Brain microvascular endothelial cell (primary cell): ENCODE results near the gene PPM1M.

ENCODE experiments used
- DNase-seq: peaks from one replicate; pipeline ENCODE4 v3.0.0-alpha.2; 2020
- H3K27ac ChIP-seq: fragments of 250-450 bp; sonication (Bioruptor Pico); 2 replicates; pipeline ENCODE4 v1.5.1; 2020; ENCODE audit warnings: mild to moderate bottlenecking, moderate library complexity
- H3K27me3 ChIP-seq: fragments of 250-450 bp; sonication (Bioruptor Pico); replicated peaks from 2 replicates; pipeline ENCODE4 v1.5.1; 2020; ENCODE audit warnings: mild to moderate bottlenecking
- H3K36me3 ChIP-seq: fragments of 250-450 bp; sonication (Bioruptor Pico); replicated peaks from 2 replicates; pipeline ENCODE4 v1.5.1; 2020; ENCODE audit warnings: mild to moderate bottlenecking
- H3K4me3 ChIP-seq: 2 replicates; pipeline ENCODE4 v1.5.1; 2011; ENCODE audit warnings: low read depth, mild to moderate bottlenecking, control low read depth, low read length, moderate library complexity
- CTCF ChIP-seq: IDR thresholded peaks from 2 replicates; pipeline ENCODE4 v1.5.1; 2011; ENCODE audit warnings: low read depth, mild to moderate bottlenecking, moderate library complexity, low read length, control low read depth, inconsistent platforms; ENCODE audit errors: missing control alignments
- in situ Hi-C: cut with HindIII; loops from 2 replicates; pipeline ENCODE4 v1.10.0; 2017; ENCODE audit warnings: low sequenced_read_pairs, low pct_ligation_motif_present

PPM1M gene

GRCh38 chr3:52231502-52232278 is 13.9 kb upstream of the PPM1M start:
- Histone ChIP-seq H3K4me3 (no peak overlapping the region), H3K27ac (no peak overlapping the region), H3K36me3 (peaks cover 63% of the 10 kb centered on the region), H3K27me3 (no peaks in the 10 kb centered on the region)
- no peak for DNase-seq
- in situ Hi-C loops = no loop called here
- peak; percentile 91 for TF ChIP-seq CTCF

- H3K4me3 ChIP-seq = no peak overlapping the region
- peaks cover 63% of the 10 kb centered on the region for H3K36me3 ChIP-seq
- in situ Hi-C loops = no loop called here
- TF ChIP-seq CTCF = peak; percentile 18
- H3K27me3 ChIP-seq = no peaks in the 10 kb centered on the region
- DNase-seq = no peak
- no peak overlapping the region for H3K27ac ChIP-seq
These were observed 13.1 kb upstream of the PPM1M start for GRCh38 chr3:52232279-52233107.

- no peak for DNase-seq
- no peak for TF ChIP-seq CTCF
- no peak overlapping the region for H3K4me3 ChIP-seq
- peaks cover 63% of the 10 kb centered on the region for H3K36me3 ChIP-seq
- in situ Hi-C loops = no loop called here
- H3K27me3 ChIP-seq = no peaks in the 10 kb centered on the region
- H3K27ac ChIP-seq = no peak overlapping the region
These were observed 12.4 kb upstream of the PPM1M start for GRCh38 chr3:52233108-52233591.

GRCh38 chr3:52233968-52234367 is 11.6 kb upstream of the PPM1M start:
- Histone ChIP-seq H3K27me3 (no peaks in the 10 kb centered on the region), H3K4me3 (no peak overlapping the region), H3K27ac (no peak overlapping the region), H3K36me3 (peaks cover 59% of the 10 kb centered on the region)
- DNase-seq = no peak
- TF ChIP-seq CTCF = no peak
- in situ Hi-C loops = no loop called here

GRCh38 chr3:52234516-52235447 is 10.8 kb upstream of the PPM1M start:
- no peak for DNase-seq
- TF ChIP-seq CTCF = peak; percentile 8

More at GRCh38 chr3:52234516-52235447, 10.8 kb upstream of the PPM1M start:
- Histone ChIP-seq H3K4me3 (no peak overlapping the region), H3K27ac (no peak overlapping the region), H3K36me3 (peaks cover 51% of the 10 kb centered on the region), H3K27me3 (no peaks in the 10 kb centered on the region)
- in situ Hi-C loops = no loop called here
